AG08395 (cell line): ENCODE data around the gene IFI30.
"Not testable (repeated sequence)": the region's sequence is repeated elsewhere in the genome, so short reads cannot be mapped to it uniquely, and the experiment has no call there.

Experiments
- DNase-seq: peaks from one replicate; pipeline ENCODE4 v3.0.0; 2012; ENCODE audit warnings: mixed read lengths, low spot score

Gene IFI30

DNA sequence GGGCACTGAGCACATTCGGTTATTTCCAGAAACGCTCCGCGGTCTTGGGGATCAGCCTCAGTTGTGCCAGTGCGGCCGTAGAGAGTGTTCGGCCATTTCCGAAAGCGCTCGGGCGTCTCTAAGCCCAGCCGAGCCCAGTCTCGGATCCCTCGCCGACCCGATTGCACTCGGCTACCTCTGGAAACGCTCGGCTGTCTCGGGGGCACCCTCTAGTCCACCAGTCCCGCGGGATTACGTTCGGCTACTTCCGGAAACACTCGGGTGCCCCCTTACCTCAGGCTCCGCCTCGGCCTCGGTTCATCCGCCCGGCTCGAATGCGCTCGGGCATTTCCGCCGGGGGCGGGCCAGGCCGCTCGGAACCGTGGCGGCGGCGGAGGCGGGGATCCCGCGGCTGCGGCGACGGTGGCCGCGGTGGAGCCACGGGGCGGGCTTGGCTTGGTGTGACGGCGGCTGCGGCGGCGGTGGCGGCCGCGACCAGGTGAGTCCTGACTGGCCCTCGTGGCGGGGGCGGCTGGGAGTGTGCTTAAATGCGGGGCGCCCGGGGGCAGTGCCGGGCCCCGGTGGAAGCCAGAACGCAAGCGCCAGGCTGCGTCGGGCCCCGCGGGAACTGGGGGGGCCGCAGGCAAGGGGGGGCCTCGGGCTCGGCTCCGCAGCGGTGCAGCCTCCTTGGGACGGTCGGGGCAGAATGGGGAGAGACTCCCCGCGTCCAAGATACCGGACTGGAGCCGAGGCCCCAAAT, 20.6 kb upstream of the IFI30 start, which contains the start of gene PIK3R2:
PIK3R2 (plus strand) TSS at position 347 of the 739 bp plus-strand sequence. CDS start 2,717 bp downstream, outside the sequence.
- DNase-seq = peak; percentile 100

DNA sequence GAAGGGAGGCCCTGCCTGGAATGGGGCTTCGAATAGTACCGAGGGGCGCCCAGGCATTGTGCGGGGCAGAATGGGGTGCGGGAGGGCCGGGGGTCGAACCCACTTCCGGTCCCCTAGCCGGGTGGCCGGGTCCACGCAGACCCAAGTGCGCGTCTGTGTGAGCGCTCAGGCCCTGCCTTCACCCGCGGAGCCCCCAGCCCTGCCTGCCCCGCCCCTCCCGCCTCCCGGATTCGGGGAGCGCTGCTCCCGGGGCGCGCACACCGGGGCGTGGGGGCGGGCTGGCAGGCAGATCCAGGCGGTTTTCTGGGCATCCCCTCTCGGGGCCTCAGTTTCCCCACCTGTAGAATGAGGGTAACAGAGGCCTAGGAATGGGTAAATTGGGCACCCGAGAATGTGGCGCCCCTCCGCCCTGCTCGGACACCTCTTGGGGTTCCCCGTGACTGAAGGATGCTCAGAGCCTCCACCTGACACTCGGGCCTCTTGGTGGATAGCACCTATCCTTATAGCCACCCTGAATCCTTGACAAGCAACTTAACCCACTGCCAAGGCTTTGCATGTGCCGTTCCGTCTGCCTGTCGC, 20.0 kb upstream of the IFI30 start:
- no peak for DNase-seq

DNA sequence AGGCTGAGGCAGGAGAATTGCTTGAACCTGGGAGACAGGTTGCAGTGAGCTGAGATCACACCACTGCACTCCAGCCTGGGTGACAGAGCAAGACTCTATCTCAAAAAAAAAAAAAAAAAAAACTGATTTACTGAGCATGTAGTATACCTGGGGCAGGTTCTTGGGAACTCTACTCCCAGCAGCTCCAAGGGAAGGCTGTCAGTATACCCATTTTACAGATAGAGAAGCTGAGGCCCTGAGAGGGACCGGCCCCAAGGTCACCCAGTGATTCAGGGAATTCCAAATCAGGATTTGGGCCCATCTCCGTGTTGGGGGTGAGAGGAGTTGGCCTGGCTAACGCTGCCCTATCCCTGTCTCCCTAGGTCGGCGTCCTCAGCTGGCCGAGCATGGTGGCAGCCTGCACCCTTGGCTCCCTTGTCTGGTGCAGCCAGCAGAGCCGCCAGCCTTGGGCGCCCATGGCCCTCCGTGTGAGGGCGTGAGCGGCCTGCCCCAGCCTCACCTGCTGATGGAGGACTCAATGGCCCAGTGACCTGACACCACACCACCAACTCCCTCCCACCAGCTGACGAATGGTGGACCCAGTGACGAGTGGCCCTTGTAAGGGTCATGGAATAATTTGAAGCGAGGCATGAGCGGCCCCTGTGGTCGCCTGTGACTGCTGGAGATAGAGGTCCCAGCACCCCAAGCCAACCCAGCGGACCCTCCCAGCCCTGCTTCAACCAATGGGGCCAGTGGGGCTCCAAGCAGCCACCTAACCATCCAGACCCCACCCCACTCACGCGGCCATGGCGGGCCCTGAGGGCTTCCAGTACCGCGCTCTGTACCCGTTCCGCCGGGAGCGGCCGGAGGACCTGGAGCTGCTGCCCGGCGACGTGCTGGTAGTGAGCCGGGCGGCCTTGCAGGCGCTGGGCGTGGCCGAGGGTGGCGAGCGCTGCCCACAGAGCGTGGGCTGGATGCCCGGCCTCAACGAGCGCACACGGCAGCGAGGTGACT, 18.2 kb upstream of the IFI30 start:
- no peak for DNase-seq

DNA sequence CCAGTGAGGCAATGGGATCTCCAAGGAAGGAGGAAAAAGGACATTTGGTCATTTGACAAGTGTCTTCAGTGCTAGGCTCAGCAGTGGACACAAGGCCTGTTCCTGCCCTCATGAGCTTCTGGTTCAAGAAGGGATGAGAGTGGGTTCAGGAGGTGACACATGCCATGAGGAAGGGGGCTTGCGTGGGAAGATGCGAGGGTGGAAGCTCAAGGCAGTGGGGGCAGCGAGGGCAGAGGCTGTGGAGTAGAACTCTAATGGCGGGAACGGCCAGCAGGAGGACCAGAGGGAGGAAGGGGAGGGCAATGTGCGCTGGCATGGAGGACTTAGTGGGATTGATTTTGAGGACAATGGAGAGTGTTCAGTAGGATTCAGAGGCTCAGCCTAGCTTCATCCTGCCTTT, 17.3 kb upstream of the IFI30 start:
- DNase-seq = no peak

DNA sequence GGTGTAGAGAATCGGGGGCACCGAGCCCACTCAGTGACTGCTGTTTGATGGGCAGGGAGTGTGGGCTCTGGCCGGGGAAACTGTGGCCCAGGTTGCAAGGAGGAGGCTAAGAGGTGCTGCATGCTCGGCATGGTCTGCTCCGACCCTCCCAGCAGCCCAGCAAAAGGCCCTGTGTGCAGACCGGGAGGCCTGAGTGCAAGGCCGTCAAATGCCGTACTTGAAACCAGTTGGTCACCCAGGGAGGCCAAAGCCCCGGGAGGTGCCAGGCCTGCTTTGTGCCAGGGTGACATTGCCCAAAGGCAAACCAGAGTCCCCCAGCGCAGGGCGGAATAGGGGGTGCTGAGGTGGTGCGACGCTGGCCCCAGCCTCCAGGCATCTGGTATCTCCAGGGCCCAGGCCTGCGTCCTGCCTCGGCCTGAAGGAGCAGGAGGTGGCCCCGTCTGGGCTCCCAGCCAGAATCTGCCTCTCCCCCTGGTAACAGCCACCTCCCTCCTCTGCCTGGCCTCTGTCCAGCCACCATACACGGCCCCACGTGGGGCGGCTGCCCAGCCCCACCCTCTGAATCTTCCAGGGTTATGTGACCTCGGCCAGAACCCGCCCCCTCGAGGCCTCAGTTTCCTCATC, 16.7 kb upstream of the IFI30 start:
- peak; percentile 81 for DNase-seq

DNA sequence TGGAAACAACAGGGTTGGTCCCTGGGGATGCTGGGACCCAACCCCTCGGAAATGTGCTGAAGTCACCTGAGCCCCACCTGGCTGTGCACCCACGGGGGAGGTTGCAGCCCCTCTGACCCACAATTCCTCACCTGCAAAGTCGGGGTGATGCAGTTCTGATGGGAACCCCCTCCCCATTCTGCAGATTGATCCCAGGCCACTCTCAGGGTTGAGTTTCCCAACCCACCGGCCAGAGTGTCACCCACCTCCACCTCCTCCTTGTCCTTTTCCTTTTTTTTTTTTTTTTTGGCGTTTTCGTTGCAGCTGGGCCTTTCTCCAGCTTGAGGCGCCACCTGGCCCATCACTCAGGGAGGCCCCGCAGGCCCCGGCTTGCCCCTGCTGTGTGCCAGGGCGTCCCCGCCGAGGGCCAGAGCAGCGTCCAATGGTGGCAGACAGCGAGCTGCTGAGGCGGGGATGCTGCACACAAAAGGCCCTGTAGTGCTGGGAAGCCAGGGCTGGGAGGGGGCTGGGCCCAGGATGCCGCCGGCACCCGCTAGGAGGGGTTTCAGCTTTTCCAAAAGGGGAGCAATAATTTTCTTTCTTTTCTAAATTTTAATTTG, 16.0 kb upstream of the IFI30 start:
- no peak for DNase-seq

DNA sequence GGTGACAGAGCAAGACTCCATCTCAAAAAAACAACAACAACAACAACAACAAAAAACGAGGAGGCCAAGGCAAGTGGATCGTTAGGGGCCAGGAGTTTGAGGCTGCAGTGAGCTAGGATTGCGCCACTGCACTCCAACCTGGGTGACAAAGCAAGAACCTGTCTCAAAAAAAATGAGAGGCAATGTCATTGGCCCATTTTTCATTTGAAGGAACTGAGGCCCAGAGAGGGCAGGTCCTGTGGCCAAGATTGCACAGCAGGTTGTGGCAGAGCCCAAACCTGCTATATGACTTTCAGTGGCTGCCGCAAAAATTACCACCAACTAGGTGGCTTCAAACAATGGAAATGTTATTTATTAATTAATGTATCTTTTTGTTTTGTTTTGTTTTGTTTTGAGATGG, 15.1 kb upstream of the IFI30 start:
- no peak for DNase-seq

DNA sequence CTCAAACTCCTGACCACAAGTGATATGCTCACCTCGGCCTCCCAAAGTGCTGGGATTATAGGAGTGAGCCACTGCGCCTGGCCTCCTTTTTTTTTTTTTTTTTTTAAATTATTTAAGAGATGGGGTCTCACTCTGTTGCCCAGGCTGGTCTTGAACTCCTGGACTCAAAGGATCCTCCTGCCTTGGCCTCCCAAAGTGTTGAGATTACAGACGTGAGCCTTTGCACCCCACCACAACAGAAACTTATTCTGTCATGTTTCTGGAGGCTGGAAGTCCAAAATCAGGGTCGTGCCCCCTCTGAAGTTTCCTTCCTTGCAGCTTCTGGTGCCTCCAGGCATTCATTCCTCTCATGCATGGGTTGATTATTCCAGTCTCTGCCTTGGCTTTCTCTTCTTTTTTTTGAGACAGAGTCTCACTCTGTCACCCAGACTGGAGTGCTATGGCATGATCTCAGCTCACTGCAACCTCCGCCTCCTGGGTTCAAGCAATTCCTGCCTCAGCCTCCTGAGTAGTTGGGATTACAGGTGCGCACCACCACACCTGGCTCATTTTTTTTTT, 14.5 kb upstream of the IFI30 start:
- DNase-seq = not testable (repeated sequence)

DNA sequence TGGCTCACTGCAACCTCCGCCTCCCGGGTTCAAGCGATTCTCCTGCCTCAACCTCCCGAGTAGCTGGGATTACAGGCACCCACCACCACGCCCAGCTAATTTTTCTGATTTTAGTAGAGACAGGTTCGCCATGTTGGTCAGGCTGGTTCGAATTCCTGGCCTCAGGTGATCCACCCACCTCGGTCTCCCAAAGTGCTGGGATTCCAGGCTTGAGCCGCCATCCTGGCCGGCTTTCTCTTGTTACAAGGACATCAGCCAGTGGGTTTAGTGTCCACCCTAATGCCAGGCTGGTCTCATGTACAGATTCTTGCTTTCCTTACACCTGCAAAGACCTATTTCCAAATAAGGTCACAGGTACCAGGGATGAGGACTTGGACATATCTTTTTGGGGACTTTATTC, 13.8 kb upstream of the IFI30 start:
- DNase-seq = no peak

DNA sequence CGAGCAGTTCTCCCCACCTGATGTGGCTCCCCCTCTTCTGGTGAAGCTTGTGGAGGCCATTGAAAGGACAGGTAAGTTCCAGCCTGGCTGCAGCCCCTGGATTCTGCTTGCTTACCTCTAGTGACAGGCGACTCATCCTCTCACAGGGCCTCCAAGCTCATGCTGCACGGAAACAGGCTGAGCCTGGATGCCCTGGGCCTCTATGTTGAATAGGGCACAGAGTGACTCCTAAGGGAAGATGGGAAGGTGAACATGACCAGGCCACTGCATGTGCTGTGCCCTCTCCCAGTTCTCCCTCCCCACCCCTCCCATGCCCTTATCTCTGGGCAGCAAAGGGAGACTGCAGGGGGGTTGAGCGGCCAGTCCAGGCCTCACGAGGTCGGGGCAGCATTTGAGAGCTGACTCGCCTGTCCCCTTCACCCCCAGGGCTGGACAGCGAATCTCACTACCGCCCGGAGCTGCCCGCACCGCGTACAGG, 13.1 kb upstream of the IFI30 start:
- no peak for DNase-seq

DNA sequence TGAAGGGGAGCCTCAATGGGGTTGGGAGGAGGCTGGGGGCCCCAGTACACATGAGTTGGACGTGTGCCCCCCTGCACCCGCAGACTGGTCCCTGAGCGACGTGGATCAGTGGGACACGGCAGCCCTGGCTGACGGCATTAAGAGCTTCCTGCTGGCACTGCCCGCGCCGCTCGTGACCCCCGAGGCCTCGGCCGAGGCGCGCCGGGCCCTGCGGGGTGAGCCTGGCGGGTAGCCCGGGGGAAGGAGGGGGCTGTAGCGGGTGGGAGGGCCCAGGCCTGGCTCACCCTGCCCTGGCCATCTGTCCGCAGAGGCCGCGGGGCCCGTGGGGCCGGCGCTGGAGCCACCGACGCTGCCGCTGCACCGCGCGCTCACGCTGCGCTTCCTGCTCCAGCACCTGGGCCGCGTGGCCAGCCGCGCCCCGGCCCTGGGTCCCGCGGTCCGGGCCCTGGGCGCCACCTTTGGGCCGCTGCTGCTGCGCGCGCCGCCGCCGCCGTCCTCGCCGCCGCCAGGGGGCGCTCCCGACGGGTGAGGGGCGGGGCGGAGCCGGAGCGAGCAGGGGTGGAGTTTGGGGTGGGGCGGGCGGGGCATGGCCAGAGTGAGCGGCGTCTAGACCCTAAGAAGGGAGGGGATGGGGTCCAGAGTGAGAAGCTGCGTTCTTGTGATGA, 12.5 kb upstream of the IFI30 start:
- DNase-seq = peak; percentile 93

DNA sequence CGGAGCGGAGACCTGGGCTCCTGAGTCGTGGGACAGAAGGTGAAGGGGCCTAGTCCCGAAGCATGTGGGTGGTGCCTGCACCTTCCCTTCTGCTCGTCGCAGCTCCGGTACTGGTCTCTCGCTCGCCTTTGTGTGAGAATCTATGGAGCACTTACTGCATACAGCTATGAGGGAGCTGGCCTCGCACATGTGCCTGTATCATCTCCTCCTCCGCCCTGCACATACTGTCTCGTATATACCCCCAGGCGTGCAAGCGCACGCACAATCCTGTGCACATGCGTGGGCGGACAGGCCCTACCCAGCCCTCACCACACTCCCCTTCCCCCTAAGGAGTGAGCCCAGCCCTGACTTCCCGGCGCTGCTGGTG, 12.0 kb upstream of the IFI30 start:
- DNase-seq = no peak

DNA sequence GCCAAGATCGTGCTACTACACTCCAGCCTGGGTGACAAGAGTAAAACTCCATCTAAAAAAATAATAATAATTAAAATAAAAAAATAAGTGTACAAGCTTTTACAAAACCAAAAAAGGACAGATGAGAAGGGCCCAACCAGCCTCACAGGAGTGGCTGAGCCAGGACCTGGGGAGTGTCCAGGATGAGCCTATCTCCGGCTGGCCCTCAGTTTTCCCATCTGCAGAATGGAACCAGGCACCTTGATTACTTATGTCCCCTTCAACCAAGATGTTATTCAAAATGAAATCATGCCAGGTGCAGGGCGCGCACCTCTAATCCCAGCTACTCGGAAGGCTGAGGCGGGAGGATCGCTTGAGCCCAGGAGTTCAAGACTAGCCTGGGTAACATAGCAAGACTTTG, 9.5 kb upstream of the IFI30 start:
- DNase-seq = no peak

DNA sequence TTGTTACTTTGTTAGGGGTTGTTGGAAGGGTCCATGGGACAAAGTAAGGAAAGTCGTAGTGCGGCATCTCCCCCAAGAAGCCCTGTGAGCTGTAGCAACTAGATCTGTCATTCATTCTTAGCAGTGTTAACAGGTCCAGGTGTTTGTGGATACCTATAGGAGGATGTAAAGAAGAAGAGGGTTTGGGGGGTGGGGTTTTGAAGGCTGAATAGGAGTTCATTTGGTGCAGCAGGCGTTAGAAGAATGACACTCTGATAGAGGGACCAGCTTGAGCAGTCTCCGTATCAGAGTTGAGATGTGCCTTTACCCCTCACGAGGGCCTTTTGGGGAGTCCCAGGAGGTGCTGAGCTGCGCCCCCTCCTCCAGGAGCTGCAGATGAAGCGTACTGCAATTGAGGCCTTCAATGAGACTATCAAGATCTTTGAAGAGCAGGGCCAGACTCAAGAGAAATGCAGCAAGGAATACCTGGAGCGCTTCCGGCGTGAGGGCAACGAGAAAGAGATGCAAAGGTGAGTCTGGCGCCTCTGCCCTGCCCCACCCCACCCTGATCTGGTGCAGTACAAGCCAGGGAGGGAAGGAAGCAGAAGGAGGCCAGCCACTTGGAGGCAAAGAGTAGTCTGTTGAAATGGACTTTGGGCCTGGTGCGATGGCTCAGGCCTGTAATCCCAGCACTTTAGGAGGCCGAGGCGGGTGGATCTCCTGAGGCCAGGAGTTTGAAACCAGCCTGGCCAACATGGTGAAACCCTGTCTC, 7.6 kb upstream of the IFI30 start:
- no peak for DNase-seq

DNA sequence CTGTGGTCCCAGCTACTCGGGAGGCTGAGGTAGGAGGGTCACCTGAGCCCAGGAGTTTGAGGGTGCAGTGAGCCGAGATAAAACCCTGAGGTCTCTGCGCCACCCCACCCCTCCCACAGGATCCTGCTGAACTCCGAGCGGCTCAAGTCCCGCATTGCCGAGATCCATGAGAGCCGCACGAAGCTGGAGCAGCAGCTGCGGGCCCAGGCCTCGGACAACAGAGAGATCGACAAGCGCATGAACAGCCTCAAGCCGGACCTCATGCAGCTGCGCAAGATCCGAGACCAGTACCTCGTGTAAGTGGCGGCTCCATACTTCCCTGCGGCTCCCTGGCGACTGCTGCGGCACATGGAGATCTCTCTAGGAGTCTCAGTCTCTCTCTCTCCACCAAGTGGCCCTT, 6.6 kb upstream of the IFI30 start:
- DNase-seq = no peak

DNA sequence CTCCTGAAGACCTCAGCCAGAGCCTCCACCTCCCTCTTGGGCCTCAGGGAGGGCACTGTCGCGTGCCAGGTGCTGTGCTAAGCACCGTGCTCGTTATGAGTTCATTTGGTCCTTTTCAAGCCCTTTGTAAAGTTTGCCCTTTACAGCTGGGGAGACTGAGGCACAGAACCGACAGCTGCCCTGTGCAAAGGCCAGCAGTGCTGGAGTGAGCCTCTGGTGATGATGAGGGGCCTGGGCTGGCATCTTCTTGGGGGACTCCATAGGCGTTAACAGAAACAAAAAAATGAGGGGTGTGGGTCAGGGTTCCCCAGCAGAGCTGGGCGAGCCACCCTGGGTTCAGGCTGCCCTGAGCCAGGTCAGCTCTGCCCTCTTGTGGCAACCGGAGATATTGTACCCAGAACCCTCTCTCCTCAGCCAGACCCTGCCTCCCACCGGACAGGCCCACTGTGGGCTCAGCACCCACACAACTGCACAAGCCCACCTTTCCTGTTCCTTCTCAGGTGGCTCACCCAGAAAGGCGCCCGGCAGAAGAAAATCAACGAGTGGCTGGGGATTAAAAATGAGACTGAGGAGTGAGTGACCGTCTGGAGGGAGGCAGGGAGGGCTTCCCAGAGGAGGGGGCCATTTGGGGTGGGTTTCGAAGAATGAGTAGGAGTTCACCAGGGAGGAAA, 5.5 kb upstream of the IFI30 start:
- DNase-seq = peak; percentile 85

DNA sequence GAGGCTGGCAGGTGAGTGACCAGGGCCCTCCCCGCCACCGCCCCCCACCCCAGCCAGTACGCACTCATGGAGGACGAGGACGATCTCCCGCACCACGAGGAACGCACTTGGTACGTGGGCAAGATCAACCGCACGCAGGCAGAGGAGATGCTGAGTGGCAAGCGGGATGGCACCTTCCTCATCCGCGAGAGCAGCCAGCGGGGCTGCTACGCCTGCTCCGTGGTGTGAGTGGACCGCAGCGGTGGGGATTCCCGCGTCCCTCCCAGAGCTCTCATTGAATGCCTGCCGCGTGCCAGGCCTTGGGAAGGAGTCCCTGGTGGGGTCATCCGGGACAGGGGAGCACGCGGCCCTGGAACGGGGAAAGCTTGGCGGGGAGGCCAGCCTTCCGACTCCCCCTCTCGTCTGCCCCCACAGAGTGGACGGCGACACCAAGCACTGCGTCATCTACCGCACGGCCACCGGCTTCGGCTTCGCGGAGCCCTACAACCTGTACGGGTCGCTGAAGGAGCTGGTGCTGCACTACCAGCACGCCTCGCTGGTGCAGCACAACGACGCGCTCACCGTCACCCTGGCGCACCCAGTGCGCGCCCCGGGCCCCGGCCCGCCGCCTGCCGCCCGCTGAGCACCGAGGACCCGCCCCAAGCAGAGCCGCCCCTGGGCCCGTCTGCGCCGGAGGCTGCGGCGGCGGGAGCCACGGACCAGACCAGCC, 4.8 kb upstream of the IFI30 start:
- DNase-seq = no peak

DNA sequence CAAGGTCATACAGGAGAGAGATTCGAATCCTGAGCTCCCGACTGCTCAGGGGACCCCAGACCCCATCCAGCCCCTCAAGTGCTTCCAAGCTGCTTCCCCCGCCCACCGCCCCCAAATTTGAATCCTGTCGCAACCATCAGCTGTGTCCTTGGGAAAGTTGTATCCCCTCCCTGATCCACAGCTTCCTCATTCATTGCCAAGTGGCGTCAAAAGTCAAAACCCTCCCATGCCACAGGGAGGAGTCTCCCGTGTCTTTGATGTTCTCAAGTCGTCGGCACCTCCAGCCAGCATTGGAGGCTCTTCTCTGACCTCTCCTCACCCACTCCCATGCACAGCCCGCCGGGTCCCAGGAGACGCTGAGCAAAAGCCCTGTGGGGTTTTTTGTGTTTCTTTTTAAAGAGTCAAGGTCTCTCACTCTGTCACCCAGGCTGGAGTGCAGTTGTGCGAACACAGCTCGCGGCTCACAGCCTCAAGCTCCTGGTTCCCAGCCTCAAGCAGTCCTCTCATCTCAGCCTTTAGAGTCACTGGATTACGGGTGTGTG, 2.8 kb upstream of the IFI30 start:
- no peak for DNase-seq
